ENCODE data around the gene SLC7A11.

GRCh38 chr4:138181287-138181686 is 60.9 kb downstream of the SLC7A11 start:
- TF ChIP-seq EP300 (IDR thresholded peaks at IDR 0.05; ENCODE audit: borderline replicate concordance in 1 of 2, control insufficient read depth in 1 of 2, low read depth in 2 of 2, low read length in 2 of 2), result no peak
- TF ChIP-seq POLR2A (IDR thresholded peaks at IDR 0.05; ENCODE audit: low read depth, low read length), result no peak
- TF ChIP-seq BCLAF1 (IDR thresholded peaks at IDR 0.05), result no peak
- no peak for TF ChIP-seq EZH2 (IDR thresholded peaks at IDR 0.05; ENCODE audit: borderline replicate concordance, control insufficient read depth, low read depth, low read length)
- TF ChIP-seq RELB (IDR thresholded peaks at IDR 0.05; ENCODE audit: low read depth), result no peak
